ENCODE results near the gene SLC5A10.
"Not testable (repeated sequence)": the region's sequence is repeated elsewhere in the genome, so short reads cannot be mapped to it uniquely, and the experiment has no call there.

Gene SLC5A10

DNA sequence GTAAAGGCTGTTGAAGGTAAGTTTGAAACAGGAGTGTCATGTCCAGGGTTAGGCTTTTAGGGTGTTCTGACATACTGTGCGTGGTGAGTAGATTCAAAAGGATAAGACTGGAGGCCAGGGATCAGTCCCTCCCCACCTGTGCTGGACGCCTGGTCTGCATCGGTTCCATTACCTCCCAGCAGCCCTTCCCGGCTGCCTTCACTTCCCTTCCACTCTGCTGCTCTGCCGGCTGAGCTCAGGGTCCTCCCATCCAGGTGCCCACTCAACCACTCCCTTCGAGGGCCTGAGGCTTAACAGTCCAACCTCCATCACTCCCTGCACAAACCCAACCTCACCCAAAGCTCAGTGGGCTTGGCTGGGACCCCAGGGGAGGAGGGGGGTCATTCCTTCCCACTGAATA lies 4.1 kb upstream of the SLC5A10 start:
- DNase-seq (ENCODE audit: low read depth in 3 of 3): no peak

DNA sequence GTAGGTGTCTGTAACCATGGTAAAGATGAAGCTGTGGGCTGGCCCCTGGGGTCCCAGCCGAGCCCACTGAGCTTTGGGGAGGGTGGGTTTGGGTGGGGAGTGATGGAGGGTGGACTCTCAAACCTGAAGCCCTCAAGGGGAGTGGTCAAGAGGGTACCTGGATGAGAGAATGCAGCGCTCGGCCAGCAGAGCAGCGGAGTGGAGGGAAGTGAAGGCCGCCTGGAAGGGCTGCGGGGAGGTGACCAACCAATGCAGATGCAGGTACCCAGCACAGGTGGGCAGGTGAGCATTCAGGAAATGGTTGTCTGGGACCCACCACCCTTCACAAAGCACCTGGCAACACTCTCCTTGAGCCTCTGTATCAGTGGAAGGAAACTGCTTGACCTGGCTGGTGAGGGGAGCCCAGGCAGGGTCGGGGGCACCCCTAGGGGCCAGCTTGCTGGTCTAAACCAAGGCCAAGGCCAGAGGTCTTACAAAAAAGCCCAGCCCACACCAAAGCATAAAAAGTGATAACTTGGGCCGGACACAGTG lies 3.4 kb upstream of the SLC5A10 start:
- no peak for DNase-seq (ENCODE audit: low read depth in 3 of 3)

DNA sequence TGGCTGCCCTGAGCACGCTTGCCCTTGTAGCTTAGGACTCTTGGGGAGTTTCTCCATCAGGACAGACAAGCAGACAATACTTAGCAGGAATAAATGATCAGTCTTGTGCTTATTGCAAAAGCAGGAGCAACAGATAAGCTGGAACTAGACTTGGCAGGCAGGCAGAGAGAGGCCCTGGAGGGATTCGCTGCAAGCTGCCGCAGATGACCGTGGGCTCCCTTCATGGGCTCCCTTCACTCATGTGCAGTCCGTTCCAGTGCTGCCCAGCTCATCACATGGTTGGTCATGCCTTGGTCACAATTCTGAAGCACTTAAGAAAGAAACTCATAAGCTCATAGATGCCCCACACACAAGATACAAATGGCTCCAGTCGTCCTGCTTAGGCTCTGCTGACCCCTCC lies 2.4 kb upstream of the SLC5A10 start:
- no peak for DNase-seq (ENCODE audit: low read depth in 3 of 3)

DNA sequence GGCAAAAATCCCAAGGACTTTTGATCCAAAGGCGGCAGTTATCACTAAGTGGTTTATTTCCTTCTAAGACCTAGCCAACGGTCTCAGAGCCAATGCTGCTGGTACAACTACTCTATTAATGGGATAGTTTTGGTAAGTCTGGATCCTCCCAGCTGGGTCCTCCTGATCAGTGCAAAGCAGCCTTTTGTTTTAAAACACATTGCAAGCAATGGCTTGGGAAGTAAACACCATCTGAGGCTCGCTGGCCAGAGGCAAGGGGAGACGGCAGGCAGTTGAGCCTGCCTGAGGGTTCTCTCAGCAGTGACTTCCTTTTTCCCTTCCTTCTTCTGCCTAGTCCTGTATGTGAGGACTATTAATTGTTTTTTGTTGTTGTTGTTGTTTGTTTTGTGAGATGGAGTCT lies 1.6 kb upstream of the SLC5A10 start:
- DNase-seq (ENCODE audit: low read depth in 3 of 3): no peak

DNA sequence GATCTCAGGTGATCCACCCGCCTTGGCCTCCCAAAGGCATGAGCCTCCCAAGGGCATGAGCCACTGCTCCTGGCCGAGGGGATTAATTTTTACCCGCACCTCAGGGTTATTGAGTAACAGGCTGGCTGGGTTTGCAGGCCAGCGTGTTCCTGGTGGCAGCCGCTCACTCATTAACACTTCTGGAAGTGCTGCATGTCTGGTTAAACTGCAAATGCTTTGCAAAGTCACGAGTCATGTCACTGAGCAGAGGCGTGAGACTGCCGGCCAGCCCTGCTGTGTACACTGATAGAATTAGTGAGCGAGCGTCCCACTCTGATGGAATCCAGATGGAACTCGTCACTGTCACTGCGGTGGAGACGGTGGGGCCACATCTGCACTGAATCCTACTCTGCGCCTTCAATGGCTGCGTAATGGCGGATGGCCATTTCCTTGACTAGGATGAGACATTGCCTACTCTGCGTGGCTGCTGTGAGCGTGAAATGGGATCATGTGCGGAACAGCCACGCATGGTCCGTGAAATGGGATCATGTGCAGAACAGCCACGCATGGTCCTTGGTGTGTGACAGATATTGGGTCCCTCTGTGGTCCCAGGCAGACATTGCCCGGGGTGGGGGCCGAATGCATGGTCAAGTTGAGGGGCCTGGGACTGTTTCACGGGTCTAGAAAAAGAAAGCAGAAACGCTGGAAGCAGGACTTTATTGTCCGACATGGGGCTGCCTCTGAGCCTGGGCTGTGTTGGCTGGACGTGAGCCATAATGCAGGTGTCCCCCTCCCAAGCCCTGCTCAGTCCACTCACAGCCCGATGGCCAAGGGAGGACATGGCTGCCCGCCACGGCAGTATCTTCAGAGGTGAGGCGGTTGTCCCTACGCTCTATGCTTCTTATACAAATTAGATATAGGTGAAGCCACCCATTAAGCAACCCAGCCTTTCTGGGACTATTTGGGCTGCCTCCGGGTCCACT lies 740 bp upstream of the SLC5A10 start:
- no peak for DNase-seq (ENCODE audit: low read depth in 3 of 3)

DNA sequence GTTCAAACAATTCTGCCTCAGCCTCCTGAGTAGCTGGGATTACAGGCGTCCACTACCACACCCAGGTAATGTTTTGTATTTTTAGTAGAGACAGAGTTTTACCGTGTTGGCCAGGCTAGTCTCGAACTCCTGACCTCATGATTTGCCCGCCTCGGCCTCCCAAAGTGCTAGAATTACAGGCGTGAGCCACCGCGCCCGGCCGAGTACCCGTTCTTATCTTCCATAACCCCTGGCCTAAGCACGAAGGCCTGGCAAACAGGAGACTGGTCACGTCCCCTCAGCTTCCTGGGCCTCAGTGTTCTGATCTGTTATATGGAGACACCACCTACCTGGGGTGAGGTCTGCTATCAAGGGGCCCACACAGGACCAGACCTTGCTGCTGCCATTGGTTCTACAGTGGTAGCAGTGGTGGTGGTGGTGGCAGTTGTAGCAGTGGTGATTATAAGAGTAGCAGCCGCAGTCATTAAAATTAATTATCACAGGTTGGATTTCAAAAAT lies 1.3 kb downstream of the SLC5A10 start:
- DNase-seq (ENCODE audit: low read depth in 3 of 3): no peak

DNA sequence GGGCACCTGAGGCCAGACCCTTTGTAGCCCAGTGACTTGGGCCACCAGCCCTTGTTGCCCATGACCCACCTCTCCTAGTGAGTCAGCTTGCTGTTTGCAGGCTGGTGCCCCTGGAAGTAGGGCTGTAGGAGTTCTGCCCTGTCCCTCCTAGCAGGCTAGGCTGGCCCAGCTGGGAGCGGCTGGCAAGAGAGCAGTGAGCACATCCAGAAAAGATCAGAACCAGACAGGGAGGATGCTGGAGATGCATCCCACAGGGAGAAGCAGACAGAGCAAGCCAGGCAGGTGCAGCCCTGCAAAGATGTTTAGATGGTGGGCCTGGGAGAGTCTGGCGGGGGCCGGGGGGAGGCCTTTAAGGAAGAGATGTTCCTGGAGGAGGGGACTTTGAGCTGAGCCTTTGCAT lies 2.4 kb downstream of the SLC5A10 start:
- no peak for DNase-seq (ENCODE audit: low read depth in 3 of 3)

DNA sequence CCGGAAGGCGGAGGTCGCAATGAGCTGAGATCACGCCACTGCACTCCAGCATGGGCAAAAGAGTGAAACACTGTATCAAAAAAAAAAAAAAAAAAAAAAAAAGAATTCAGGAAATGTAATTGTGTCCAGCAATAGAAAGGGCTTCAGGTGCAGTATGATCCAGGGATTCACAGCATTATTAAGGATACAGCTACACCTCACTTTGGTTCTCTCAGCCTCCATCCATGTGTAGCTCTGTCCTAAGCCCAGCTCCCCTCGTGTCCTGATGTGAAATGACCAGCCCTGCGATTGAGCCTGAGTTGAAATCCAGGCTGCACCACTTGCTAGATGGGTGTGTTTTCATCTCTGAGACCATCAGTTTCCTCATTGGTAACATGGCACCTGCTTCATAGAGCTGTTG lies 3.0 kb downstream of the SLC5A10 start:
- no peak for DNase-seq (ENCODE audit: low read depth in 3 of 3)

DNA sequence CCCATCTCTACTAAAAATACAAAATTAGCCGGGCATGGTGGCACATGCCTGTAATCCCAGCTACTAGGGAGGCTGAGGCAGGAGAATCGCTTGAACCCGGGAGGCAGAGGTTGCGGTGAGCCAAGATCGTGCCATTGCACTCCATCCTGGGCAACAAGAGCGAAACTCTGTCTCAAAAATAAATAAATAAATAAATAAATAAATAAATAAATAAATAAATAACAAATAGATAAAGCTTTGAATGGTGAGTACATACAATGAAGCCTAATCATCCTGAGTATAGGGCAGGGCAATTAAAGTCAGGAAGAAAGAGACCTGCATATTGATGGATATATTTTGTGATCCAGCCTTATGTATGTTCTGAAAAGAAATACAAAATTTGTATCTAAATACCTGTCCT lies 4.1 kb downstream of the SLC5A10 start:
- not testable (repeated sequence) for DNase-seq (ENCODE audit: low read depth in 3 of 3)

DNA sequence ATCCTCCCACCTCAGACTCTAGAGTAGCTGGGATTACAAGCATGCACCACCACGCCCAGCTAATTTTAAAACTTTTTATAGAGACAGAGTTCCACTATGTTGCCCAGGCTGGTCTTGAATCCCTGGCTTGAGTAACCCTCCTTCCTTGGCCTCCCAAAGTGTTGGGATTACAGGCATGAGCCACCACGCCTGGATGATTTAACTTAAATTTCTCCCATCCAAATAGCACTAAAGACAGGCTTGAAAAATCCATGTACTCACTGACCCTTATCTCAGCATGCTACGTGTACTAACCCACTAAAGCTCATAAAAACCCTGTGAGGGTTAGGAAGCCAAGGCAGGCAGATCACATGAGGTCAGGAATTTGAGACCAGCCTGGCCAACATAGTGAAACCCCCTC lies 4.6 kb downstream of the SLC5A10 start:
- DNase-seq (ENCODE audit: low read depth in 3 of 3): no peak

DNA sequence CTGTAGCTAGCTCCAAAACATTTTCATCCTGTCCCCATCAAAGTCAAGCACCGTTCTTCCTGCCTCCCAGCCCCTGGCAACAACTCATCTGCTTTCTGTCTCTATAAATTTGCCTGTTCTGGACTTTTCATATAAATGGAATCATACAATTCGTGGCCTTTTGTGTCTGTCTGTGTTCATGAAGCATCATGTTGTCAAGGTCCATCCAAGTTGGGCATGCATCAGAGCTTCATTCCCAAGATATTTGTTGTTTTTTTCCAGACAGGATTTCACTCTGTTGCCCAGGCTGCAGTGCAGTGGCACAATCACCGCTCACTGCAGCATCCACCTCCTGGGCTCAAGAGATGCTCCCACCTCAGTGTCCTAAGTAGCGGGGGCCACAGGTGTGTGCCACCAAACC lies 5.9 kb downstream of the SLC5A10 start:
- no peak for DNase-seq (ENCODE audit: low read depth in 3 of 3)

DNA sequence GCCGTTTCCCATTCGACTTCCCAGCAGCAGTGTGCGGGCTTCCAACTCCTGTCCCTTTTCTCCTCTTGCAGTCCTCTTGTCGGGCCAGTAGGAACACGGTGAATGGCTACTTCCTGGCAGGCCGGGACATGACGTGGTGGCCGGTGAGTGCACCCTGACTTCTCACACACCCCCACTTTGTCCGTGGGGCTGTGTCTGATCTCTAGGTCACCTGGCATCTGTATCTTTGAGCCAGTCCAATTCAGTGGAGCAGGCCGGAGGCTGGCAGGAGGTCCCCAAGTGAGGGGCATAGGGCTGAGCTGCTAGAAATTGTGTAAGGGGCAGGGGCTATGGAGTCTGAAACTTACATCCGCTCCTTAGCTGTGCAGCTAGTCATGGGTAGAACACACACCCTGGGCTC lies 6.6 kb downstream of the SLC5A10 start:
- DNase-seq (ENCODE audit: low read depth in 3 of 3): no peak

DNA sequence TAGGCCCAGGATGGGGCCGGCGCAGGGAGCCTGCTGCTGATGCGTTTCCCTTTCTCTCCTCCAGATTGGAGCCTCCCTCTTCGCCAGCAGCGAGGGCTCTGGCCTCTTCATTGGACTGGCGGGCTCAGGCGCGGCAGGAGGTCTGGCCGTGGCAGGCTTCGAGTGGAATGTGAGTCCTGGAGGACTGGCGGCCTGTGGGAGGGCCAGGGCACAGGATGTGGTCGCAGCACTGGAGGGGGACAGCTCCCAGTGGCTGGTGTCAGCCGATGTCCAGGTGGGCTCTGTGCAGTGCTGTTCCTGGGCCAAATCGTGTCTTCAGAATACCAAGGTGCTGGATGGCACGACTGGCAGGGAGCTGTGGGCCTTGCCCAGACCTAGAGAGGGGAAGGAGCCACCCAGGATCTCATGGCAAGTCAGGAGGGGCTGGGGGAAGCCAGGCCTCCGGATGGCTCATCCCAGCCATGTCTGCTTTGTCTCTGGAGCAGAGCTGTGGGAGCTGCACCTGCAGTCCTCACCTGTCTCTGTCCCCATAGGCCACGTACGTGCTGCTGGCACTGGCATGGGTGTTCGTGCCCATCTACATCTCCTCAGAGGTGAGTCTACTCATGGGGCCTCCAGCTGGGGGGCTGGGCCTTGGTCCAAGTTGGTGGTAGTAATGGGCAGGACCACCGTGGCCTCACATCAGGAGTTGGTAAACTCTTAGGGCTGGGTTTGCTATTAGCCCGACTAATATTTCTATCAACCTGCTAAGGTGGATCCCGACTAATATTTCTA lies 7.3 kb downstream of the SLC5A10 start:
- no peak for DNase-seq (ENCODE audit: low read depth in 3 of 3)

DNA sequence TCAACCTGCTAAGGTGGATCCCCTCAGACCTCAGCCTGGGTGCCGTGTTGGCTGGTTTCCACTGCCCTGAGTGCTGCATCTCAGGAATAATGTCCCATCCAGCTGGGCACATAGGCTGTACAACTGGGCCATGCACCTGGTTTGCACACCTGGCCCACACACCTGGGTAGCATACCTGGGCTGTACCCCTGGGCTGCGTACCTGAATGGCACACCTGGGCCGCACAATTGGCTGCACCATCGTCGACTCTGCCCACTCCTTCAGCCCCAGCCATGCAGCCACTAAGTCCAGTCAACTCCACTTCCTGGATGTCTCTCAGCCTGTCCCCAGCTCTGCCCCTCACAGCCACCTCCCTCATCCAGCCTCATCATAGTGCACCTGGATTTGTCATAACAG lies 7.9 kb downstream of the SLC5A10 start:
- no peak for DNase-seq (ENCODE audit: low read depth in 3 of 3)

DNA sequence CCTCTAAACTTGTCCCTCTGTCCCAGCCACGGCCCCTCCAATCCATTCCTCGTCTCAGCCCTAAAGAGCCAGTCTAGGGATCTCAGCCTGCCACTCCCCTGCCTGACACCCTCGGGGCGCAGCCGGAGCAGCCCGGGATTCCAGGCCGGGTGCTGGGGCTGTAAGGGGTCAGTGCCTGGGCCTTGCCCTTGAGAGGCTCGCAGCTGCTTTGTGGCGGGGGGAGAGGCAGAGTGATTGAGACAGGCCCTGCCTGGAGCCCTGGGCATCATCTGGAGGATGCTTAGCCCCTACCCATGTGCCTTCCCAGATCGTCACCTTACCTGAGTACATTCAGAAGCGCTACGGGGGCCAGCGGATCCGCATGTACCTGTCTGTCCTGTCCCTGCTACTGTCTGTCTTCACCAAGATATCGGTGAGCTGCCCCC lies 8.3 kb downstream of the SLC5A10 start:
- DNase-seq (ENCODE audit: low read depth in 3 of 3): no peak

DNA sequence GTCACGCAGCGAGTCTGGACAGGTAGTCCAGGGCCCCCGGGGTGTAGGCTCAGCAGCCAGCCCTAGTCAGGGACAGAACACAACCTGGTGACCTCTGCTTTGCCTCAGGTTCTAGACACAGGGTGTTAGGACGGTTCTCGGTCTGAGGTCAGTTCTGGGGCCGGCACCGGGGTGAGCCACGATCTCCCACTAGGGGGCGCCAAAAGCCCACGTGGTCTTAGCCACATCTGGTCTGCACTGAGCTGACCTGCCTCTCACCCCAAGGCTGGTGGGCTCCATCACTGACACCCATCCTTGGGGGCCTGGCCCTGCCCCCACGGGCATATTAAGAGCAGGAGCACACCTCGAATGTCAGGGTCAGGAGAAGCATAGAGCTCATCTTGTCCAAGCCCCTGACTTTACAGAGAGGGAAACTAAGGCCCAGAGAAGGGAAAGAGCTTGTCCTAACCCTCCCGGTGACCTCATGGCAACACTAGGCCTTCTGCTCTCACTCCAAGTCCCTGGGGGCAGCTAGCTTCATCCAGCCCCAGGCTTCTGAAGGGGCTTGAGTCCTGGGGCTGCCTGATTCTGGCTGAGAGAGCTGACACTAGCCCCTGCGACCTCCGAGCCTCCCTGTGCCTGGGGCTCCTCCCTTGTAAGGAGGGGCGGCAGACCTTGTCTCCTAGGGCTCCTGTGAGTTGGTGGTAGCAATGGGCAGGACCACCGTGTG lies 9.0 kb downstream of the SLC5A10 start:
- peak; percentile 55 to 76 (median 69) for DNase-seq (ENCODE audit: low read depth in 3 of 3)

DNA sequence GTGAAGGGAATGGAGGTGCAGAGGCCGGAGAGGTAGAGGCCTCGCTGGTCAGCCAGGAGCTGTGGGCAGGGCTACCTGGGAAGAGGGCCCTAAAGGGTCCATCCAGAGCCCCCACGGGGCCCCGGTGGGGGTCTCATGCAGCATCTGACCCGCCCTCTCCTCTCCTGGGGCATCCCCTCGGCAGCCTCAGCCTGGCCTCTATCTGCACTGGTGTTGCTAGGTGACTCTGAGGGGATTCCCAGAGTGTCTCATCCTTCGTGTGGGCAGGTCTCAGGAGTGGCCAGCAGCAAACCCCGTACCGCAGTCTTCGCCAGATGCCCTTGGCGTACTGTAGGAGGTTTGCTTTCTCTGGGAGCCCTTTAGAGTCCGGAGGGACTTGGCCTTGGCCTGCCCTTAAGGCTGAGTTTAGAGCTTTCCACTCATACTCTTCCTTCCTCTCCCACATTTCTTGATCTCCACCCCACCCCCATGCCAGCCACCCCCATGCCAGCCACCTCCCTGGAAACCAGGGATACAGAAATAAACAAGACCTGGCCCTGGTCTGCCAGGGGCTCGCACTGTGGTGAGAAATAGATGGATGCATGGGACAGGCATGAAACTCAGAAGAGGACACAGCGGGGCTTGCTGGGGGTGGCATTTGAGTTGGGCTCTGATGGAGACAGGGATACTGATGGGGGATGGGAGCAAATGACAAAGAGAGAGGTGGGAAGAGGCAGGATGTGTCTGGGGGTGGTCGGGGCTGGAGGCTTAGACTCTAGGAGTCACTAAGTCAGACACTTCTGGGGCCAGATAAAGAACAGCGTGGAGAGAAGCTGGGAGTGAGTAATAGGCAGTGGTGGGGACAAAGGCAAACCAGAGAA lies 9.9 kb downstream of the SLC5A10 start:
- no peak for DNase-seq (ENCODE audit: low read depth in 3 of 3)

DNA sequence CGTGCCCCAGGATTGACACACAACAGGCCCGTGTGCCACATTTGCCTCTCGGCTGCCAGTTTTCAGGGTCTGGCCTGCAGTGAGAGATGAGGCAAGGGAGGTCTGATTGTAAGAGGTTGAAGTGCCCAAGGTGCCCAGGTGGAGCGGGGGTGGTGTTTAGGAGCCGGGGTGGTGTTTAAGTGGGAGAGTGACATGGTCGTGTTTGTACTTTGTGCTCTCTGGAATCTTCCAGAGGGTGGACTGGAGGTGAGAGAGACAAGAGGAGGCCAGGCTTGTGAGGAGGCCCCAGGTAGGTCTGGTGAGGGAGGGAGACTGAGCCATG lies 10.5 kb downstream of the SLC5A10 start:
- DNase-seq (ENCODE audit: low read depth in 3 of 3): no peak

DNA sequence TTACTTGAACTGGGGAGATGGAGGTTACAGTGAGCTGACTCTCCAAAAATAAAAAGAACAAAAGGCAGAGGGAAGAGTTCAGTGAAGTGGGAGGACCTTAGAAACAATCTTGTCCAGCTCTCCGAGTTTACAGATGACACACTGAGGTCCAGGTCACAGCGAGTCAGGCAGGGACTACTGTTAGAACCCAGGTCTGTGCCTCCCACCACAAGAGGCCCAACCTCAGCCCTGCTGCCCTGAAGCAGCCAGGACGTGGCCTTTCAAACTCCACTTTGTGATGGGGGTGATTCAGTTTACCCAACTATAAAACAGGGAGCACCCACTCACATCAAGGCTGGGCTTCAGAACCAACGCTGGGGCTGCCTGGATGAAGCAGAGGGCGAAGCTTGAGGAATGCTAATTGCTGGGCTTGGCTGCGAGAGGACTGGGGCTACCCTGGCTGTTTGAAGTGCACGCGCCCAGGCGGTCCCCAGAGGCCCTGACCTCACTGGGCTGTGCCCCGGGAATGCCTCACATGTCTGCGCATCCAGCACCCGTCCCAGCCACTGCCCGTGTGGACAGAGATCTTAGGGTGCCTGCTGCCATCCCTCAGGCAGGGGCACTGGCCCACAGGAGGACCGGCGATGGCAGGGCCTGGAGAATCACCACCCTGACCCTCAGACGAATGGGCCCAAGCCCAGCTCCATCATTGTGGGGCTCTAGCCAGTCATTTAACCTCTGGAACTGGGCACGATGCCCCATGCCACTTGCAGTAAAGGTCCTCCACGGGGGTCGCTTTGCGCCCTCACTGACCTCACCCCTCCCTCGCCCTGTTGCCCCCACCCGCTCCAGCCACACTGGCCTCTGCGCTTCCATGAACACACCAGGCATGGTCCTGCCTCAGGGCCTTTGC lies 11.4 kb downstream of the SLC5A10 start:
- DNase-seq (ENCODE audit: low read depth in 3 of 3): no peak

DNA sequence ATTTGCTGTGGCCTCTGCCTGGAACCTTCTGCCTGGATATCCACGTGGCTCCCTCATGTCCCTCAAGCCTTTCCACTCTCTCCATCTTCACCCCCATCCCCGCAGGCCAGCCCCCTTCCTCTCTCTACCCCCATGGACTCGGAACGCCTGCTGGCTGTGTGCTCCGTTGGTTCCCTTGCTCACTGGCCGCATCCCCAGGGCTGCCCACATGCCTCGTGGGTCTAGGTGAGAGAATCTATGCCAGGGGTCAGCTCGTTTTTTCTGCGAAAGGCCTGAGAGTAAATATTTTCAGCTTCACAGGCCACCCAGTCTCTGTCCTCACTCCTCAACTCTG lies 12.0 kb downstream of the SLC5A10 start:
- no peak for DNase-seq (ENCODE audit: low read depth in 3 of 3)

Measured in stimulated activated CD4-positive, alpha-beta T cell treated with anti-CD3 and anti-CD28 coated beads, TNF-alpha, amount 100 ng/mL, for 4 hours (primary cell).